Measurements from ENCODE around the gene FOXM1. TPM values are rescaled to one million over a fixed set of nuclear protein-coding genes. Genes with fewer than 3 reads are reported as not detected.
A peak's percentile ranks its signal among the peaks of the same experiment; 100 is the strongest.
"Not testable (repeated sequence)": the region's sequence is repeated elsewhere in the genome, so short reads cannot be mapped to it uniquely, and the experiment has no call there.

Gene FOXM1
- total RNA-seq, 1 donor from 2014 or later: 12.7 TPM

GRCh38 chr12:2876431-2877046 lies 435 bp downstream of the FOXM1 start:
- TF ChIP-seq, protein P1, sequence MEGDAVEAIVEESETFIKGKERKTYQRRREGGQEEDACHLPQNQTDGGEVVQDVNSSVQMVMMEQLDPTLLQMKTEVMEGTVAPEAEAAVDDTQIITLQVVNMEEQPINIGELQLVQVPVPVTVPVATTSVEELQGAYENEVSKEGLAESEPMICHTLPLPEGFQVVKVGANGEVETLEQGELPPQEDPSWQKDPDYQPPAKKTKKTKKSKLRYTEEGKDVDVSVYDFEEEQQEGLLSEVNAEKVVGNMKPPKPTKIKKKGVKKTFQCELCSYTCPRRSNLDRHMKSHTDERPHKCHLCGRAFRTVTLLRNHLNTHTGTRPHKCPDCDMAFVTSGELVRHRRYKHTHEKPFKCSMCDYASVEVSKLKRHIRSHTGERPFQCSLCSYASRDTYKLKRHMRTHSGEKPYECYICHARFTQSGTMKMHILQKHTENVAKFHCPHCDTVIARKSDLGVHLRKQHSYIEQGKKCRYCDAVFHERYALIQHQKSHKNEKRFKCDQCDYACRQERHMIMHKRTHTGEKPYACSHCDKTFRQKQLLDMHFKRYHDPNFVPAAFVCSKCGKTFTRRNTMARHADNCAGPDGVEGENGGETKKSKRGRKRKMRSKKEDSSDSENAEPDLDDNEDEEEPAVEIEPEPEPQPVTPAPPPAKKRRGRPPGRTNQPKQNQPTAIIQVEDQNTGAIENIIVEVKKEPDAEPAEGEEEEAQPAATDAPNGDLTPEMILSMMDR (IDR thresholded peaks at IDR 0.05; ENCODE audit: partially characterized antibody, unreplicated experiment): no peak
- no peak for DNase-seq
- H3K27ac Mint-ChIP-seq (ENCODE audit: unreplicated experiment): no peak overlapping the region
- H3K4me1 Mint-ChIP-seq (ENCODE audit: low read depth, unreplicated experiment): peaks cover 9% of the 10 kb centered on the region
- no peaks in the 10 kb centered on the region for H3K36me3 Mint-ChIP-seq (ENCODE audit: unreplicated experiment)
- H3K27me3 Mint-ChIP-seq (ENCODE audit: unreplicated experiment): no peaks in the 10 kb centered on the region
- peaks cover 6% of the 10 kb centered on the region for H3K9me3 Mint-ChIP-seq (ENCODE audit: unreplicated experiment)
- H3K4me3 Mint-ChIP-seq (ENCODE audit: unreplicated experiment): peak overlapping the region; percentile 58

- not testable (repeated sequence) for H3K27me3 Mint-ChIP-seq (ENCODE audit: unreplicated experiment); H3K9me3 Mint-ChIP-seq (ENCODE audit: unreplicated experiment); H3K4me3 Mint-ChIP-seq (ENCODE audit: unreplicated experiment); H3K27ac Mint-ChIP-seq (ENCODE audit: unreplicated experiment); DNase-seq; H3K36me3 Mint-ChIP-seq (ENCODE audit: unreplicated experiment); H3K4me1 Mint-ChIP-seq (ENCODE audit: low read depth, unreplicated experiment)
These were observed 7.9 kb downstream of the FOXM1 start for GRCh38 chr12:2868986-2869632.

DNA sequence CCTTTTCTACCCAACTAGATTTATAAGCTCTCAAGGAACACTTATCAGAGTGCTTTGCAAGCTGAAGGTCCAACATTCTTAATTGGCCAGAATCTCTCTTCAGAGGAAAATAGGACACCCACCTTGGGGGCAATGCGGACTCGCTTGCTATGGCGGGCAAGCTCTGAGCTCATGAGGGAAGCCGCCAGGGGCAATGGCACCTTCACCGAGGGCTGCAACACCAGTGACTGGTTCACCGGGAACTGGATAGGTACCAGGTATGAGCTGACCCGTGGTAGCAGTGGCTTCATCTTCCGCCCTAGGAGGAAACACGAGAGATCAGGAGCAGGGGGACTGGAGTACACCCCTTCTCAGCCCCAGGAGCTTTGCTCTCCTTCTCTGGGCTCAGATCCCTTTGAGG lies 12.8 kb downstream of the FOXM1 start:
- Mint-ChIP-seq H3K27me3 (ENCODE audit: unreplicated experiment) (peaks cover 2% of the 10 kb centered on the region), H3K27ac (ENCODE audit: unreplicated experiment) (no peak overlapping the region), H3K9me3 (ENCODE audit: unreplicated experiment) (peaks cover 2% of the 10 kb centered on the region), H3K4me1 (ENCODE audit: low read depth, unreplicated experiment) (no peaks in the 10 kb centered on the region), H3K36me3 (ENCODE audit: unreplicated experiment) (no peaks in the 10 kb centered on the region), H3K4me3 (ENCODE audit: unreplicated experiment) (no peak overlapping the region)
- no peak for DNase-seq
- TF ChIP-seq, protein P1 (IDR thresholded peaks at IDR 0.05; ENCODE audit: partially characterized antibody, unreplicated experiment): no peak

GRCh38 chr12:2863402-2863801 lies 13.6 kb downstream of the FOXM1 start:
- not testable (repeated sequence) for H3K4me3 Mint-ChIP-seq (ENCODE audit: unreplicated experiment); H3K4me1 Mint-ChIP-seq (ENCODE audit: low read depth, unreplicated experiment); H3K9me3 Mint-ChIP-seq (ENCODE audit: unreplicated experiment); H3K36me3 Mint-ChIP-seq (ENCODE audit: unreplicated experiment); H3K27ac Mint-ChIP-seq (ENCODE audit: unreplicated experiment); H3K27me3 Mint-ChIP-seq (ENCODE audit: unreplicated experiment); DNase-seq

GRCh38 chr12:2862876-2863275 lies 14.1 kb downstream of the FOXM1 start:
- DNase-seq: no peak
- H3K4me3 Mint-ChIP-seq (ENCODE audit: unreplicated experiment): no peak overlapping the region
- H3K36me3 Mint-ChIP-seq (ENCODE audit: unreplicated experiment): no peaks in the 10 kb centered on the region
- H3K27ac Mint-ChIP-seq (ENCODE audit: unreplicated experiment): no peak overlapping the region
- H3K9me3 Mint-ChIP-seq (ENCODE audit: unreplicated experiment): peaks cover 2% of the 10 kb centered on the region
- peaks cover 2% of the 10 kb centered on the region for H3K27me3 Mint-ChIP-seq (ENCODE audit: unreplicated experiment)
- no peaks in the 10 kb centered on the region for H3K4me1 Mint-ChIP-seq (ENCODE audit: low read depth, unreplicated experiment)
- TF ChIP-seq, protein P1 (IDR thresholded peaks at IDR 0.05; ENCODE audit: partially characterized antibody, unreplicated experiment): no peak

GRCh38 chr12:2860170-2860569 lies 16.8 kb downstream of the FOXM1 start:
- Mint-ChIP-seq H3K27ac (ENCODE audit: unreplicated experiment) (no peak overlapping the region), H3K4me1 (ENCODE audit: low read depth, unreplicated experiment) (no peaks in the 10 kb centered on the region), H3K27me3 (ENCODE audit: unreplicated experiment) (peaks cover 2% of the 10 kb centered on the region), H3K4me3 (ENCODE audit: unreplicated experiment) (no peak overlapping the region), H3K36me3 (ENCODE audit: unreplicated experiment) (no peaks in the 10 kb centered on the region), H3K9me3 (ENCODE audit: unreplicated experiment) (peaks cover 3% of the 10 kb centered on the region)
- TF ChIP-seq, protein P1 (IDR thresholded peaks at IDR 0.05; ENCODE audit: partially characterized antibody, unreplicated experiment): no peak
- no peak for DNase-seq
